ENCODE results near the gene KCNQ4. TPM values are rescaled to one million over a fixed set of nuclear protein-coding genes. Genes with fewer than 3 reads are reported as not detected.

KCNQ4 gene
- total and polyA plus RNA-seq, 2 of the 4 experiments (the other 2 are of a cell fraction) = 0.07 TPM; not detected in 1

DNA sequence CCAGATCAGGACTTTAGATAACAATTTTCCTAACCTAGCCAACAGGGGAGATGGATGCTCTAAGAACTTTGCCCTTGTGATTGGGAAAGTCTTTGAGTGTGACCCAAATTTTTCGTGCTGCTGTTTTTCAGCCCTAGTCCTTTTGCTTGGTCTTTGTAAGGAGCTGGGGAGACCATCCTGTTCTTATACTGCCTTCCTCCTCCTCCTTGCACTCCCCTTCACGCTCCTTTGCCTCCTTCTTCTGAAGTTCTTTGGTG is 5.7 kb downstream of the KCNQ4 start:
- TF ChIP-seq, protein P1, sequence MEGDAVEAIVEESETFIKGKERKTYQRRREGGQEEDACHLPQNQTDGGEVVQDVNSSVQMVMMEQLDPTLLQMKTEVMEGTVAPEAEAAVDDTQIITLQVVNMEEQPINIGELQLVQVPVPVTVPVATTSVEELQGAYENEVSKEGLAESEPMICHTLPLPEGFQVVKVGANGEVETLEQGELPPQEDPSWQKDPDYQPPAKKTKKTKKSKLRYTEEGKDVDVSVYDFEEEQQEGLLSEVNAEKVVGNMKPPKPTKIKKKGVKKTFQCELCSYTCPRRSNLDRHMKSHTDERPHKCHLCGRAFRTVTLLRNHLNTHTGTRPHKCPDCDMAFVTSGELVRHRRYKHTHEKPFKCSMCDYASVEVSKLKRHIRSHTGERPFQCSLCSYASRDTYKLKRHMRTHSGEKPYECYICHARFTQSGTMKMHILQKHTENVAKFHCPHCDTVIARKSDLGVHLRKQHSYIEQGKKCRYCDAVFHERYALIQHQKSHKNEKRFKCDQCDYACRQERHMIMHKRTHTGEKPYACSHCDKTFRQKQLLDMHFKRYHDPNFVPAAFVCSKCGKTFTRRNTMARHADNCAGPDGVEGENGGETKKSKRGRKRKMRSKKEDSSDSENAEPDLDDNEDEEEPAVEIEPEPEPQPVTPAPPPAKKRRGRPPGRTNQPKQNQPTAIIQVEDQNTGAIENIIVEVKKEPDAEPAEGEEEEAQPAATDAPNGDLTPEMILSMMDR (conservative IDR thresholded peaks at IDR 0.05; ENCODE audit: low read depth, low read length) = no peak
- no peak for TF ChIP-seq MAFK (IDR thresholded peaks at IDR 0.05; ENCODE audit: low read depth, low read length)
- TF ChIP-seq BHLHE40 (IDR thresholded peaks at IDR 0.05; ENCODE audit: low read depth, low read length) = no peak
- Histone ChIP-seq H3K23ac (ENCODE audit: low read depth, low read length) (no peak overlapping the region), H3K14ac (replicated peaks; ENCODE audit: low read depth, low read length) (no peak overlapping the region), H4K8ac (ENCODE audit: low read depth in 2 of 2, low read length in 2 of 2) (no peak overlapping the region), H4K91ac (ENCODE audit: insufficient read depth, low read depth, low read length) (no peak overlapping the region), H2BK15ac (ENCODE audit: low read depth, low read length) (no peak overlapping the region), H4K5ac (ENCODE audit: low read depth, low read length) (no peak overlapping the region), H2AFZ (replicated peaks; ENCODE audit: low read length, poor library complexity) (no peak overlapping the region), H3K4me1 (ENCODE audit: control insufficient read depth, insufficient read depth, low read length) (no peaks in the 10 kb centered on the region), H3K9me3 (ENCODE audit: control insufficient read depth, insufficient read depth, low read length) (no peaks in the 10 kb centered on the region), H3K9ac (ENCODE audit: low read depth, low read length) (no peak overlapping the region), H4K20me1 (ENCODE audit: insufficient read depth, low read length) (no peaks in the 10 kb centered on the region), H3K4ac (ENCODE audit: low read depth, low read length) (no peak overlapping the region), H2AK9ac (replicated peaks; ENCODE audit: low read depth, low read length, poor library complexity) (no peak overlapping the region), H3K27ac (ENCODE audit: insufficient read depth, low read length) (no peak overlapping the region), H2AK5ac (ENCODE audit: low read depth, low read length) (no peak overlapping the region), H3K18ac (ENCODE audit: low read depth, low read length) (no peak overlapping the region), H3K9me1 (ENCODE audit: insufficient read depth, low read length) (no peaks in the 10 kb centered on the region), H3K4me2 (ENCODE audit: low read depth, low read length) (no peak overlapping the region), H3K56ac (ENCODE audit: extremely low read depth, insufficient read depth, low read length) (no peak overlapping the region), H3K36me3 (ENCODE audit: control insufficient read depth, insufficient read depth, low read length) (no peaks in the 10 kb centered on the region), H3K79me1 (ENCODE audit: low read depth in 1 of 2, low read length in 2 of 2) (no peaks in the 10 kb centered on the region), H2BK20ac (ENCODE audit: low read depth, low read length) (no peak overlapping the region), H2BK5ac (ENCODE audit: low read depth, low read length, poor library complexity, severe bottlenecking) (no peak overlapping the region), H2BK120ac (ENCODE audit: low read depth, low read length) (no peak overlapping the region), H3K27me3 (ENCODE audit: control insufficient read depth, insufficient read depth, low read length) (peaks cover 66% of the 10 kb centered on the region), H3K4me3 (ENCODE audit: insufficient read depth, low read depth, low read length) (no peak overlapping the region)
- intact Hi-C loops (cut with micrococcal nuclease) = loop anchor here (10.0 kb wide), 1 partner anchor 174 kb away; no protein-coding TSS in a partner anchor
- 100% methylated on average over 1 of the region's 2 CpGs; no CpG with 5 or more reads in 1 of the 2 experiments for WGBS, 2 experiments (ENCODE audit: extremely low coverage in 2 of 2, insufficient read length in 1 of 2)
- dilution Hi-C loops (cut with HindIII; ENCODE audit: low sequenced_read_pairs, unreplicated experiment) = no loop called here
- ATAC-seq (ENCODE audit: low read depth) = no peak
- CTCF ChIA-PET = no interaction called here
- no TSS peak for BruUV-seq (replicated peaks)
- POLR2A ChIA-PET (ENCODE audit: unreplicated experiment) = no interaction called here
- no peak for DNase-seq
- in situ Hi-C loops (cut with MboI; ENCODE audit: low sequenced_read_pairs) = no loop called here

Data from IMR-90 (cell line).